GM18502 (cell line): ENCODE results near the gene TMEM108.

Source experiments
- ATAC-seq: cut with Tn5 transposase; IDR thresholded peaks from one replicate; pipeline ENCODE4 v1.9.1; 2021; ENCODE audit warnings: mild to moderate bottlenecking; ENCODE audit not compliant: unreplicated experiment, poor library complexity

TMEM108 gene

GRCh38 chr3:133374708-133375402 lies 336.7 kb downstream of the TMEM108 start:
- no peak for ATAC-seq

GRCh38 chr3:133375403-133375745 lies 337.2 kb downstream of the TMEM108 start:
- no peak for ATAC-seq

GRCh38 chr3:133376810-133377209 lies 338.6 kb downstream of the TMEM108 start:
- ATAC-seq, result no peak

GRCh38 chr3:133377396-133377795 lies 339.2 kb downstream of the TMEM108 start:
- ATAC-seq, result no peak

- no peak for ATAC-seq
Measured at GRCh38 chr3:133379926-133380325, 341.7 kb downstream of the TMEM108 start.

GRCh38 chr3:133380481-133381225 lies 342.5 kb downstream of the TMEM108 start:
- no peak for ATAC-seq

GRCh38 chr3:133381346-133382109 lies 343.3 kb downstream of the TMEM108 start:
- no peak for ATAC-seq

GRCh38 chr3:133383175-133383574 lies 345.0 kb downstream of the TMEM108 start:
- ATAC-seq, result no peak

GRCh38 chr3:133383741-133384140 lies 345.6 kb downstream of the TMEM108 start:
- no peak for ATAC-seq

GRCh38 chr3:133384331-133385027 lies 346.3 kb downstream of the TMEM108 start:
- ATAC-seq, result peak; percentile 94

GRCh38 chr3:133386876-133387275 lies 348.7 kb downstream of the TMEM108 start:
- ATAC-seq, result no peak

- ATAC-seq, result no peak
Measured at GRCh38 chr3:133387341-133387740, 349.1 kb downstream of the TMEM108 start.

- ATAC-seq, result no peak
Measured at GRCh38 chr3:133388696-133389395, 350.7 kb downstream of the TMEM108 start.

GRCh38 chr3:133390715-133391114 lies 352.5 kb downstream of the TMEM108 start:
- no peak for ATAC-seq

- no peak for ATAC-seq
Measured at GRCh38 chr3:133393204-133393603, 355.0 kb downstream of the TMEM108 start.

- ATAC-seq, result no peak
Measured at GRCh38 chr3:133393691-133394474, 355.7 kb downstream of the TMEM108 start.

- ATAC-seq, result no peak
Measured at GRCh38 chr3:133394561-133395311, 356.5 kb downstream of the TMEM108 start.

- ATAC-seq, result no peak
Measured at GRCh38 chr3:133396906-133397305, 358.7 kb downstream of the TMEM108 start.
